GM21360 (cell line): ENCODE data around the gene ATP13A4.

Experiments
- ATAC-seq: cut with Tn5 transposase; IDR thresholded peaks from one replicate; pipeline ENCODE4 v1.9.1; 2021; ENCODE audit warnings: mild to moderate bottlenecking, moderate library complexity; ENCODE audit not compliant: unreplicated experiment

The ATP13A4 gene, protein sequence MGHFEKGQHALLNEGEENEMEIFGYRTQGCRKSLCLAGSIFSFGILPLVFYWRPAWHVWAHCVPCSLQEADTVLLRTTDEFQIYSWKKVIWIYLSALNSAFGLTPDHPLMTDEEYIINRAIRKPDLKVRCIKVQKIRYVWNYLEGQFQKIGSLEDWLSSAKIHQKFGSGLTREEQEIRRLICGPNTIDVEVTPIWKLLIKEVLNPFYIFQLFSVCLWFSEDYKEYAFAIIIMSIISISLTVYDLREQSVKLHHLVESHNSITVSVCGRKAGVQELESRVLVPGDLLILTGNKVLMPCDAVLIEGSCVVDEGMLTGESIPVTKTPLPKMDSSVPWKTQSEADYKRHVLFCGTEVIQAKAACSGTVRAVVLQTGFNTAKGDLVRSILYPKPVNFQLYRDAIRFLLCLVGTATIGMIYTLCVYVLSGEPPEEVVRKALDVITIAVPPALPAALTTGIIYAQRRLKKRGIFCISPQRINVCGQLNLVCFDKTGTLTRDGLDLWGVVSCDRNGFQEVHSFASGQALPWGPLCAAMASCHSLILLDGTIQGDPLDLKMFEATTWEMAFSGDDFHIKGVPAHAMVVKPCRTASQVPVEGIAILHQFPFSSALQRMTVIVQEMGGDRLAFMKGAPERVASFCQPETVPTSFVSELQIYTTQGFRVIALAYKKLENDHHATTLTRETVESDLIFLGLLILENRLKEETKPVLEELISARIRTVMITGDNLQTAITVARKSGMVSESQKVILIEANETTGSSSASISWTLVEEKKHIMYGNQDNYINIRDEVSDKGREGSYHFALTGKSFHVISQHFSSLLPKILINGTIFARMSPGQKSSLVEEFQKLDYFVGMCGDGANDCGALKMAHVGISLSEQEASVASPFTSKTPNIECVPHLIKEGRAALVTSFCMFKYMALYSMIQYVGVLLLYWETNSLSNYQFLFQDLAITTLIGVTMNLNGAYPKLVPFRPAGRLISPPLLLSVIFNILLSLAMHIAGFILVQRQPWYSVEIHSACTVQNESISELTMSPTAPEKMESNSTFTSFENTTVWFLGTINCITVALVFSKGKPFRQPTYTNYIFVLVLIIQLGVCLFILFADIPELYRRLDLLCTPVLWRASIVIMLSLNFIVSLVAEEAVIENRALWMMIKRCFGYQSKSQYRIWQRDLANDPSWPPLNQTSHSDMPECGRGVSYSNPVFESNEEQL

DNA sequence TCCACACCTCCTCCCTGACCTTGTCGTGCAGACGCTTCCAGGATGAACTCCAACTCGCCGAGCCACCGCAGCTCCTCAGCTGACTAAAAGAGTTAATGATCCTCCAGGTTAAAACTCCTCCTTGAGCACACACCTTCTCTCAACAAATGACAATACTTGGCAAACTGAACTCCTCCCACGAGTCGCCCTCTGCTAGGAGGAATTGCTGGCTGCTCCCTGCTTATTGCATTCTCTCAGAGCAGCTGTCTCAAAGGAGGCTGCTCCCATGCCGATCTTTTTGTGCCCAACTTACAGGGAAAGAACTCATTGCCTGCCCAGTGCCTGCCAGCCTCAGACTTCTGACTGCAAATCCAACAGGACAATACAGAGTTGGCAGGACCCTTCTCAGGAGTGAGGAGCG, at the start of gene ATP13A4:
Gene ATP13A4, minus strand, starts transcription at position 85 of the 400 bp plus-strand sequence. CDS start 96 bp downstream, outside the sequence.
- ATAC-seq, result no peak

DNA sequence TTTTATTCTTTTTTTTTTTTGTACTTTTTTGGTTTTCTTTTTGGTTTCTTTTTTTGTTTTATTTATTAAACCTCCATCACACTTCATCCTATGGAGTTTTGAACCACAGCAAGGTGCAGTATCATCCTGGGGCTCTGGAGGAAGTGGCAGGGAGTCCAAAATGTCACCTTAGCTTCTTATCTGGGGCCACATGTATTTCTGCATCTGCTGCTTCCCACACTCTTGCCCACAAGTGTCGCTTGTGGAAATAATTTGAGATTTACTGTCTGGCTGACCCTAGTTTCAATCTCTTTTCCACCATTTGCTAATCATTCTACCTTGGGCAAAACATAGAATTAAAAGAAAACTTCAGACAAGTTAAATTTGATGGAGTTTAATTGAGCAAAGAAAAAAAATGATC, 44.7 kb upstream of the ATP13A4 start:
- no peak for ATAC-seq

DNA sequence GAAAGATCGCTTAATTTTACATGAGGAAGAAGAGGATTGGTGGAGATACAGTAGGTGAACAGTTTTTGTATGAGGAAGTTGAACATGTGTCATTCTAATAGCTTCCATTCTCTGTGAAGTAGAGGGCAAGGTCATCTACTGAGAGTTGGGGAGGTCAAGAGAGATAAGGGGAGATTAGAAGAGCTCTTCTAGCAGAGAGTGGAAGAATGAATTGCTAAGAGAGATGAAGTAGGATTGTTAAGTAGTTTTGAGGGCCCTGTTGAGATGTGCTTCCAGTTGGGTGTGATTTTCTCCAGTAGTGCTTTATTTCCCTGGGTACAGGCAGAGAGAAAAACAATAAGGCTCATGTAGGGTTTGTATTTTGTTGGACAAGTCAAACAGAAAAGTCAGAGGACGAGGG, 43.5 kb upstream of the ATP13A4 start:
- ATAC-seq, result no peak

DNA sequence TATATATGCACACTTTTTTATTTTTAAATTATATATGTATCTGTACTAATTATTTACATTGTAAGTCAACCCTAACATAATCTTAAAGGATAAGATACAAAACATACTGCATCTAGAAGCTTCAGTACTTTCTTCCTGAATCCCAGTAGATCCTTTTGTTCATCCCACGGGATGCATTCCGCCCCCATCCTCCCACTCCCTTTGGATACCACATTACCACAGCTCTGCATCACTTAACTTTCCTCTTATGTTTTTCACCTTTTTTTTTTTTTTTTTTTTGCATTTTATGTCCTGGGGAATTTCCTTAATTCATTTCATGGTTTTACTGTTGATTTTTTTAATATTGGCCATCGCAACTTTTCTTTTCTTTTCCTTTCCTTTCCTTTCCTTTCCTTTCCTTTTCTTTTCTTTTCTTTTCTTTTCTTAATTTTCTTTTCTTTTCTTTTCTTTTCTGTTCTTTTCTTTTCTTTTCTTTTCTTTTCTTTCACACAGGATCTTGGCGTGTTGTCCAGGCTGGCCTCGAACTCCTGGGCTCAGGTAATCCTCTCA, 41.3 kb upstream of the ATP13A4 start:
- no peak for ATAC-seq

DNA sequence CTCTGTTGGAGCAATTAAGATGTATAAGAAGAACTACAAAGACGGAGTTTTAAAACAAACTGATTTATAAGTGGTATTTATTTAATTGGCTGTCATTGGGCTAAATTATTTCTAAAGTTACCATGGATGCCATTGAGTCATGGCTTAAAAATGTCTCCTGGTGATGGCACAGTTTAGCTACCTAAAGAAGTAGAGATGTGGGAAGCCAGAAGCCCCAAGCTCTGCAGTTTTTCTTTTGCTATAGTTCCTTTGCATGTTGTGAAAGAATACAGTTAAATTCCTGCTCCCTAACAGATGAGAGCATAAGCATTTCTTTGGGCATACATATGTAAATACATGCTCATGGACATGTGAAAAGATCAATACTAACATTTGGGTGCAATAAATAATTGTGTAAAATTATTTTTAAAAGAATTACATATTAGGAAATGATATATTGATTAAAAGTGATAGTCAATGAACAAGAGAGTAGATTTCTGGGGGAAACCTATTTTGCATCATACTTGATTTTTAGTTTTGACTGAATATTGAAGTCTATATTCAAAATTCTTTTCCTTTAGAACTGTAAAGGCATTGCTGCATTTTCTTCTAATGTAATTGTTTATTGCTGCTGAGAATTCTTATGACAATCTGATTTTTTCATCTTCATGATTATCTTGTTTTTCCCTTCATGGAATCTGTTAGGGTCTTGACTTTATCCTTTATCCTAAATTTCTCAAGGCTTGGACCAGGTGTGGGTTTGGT, 40.4 kb upstream of the ATP13A4 start:
- ATAC-seq, result no peak

DNA sequence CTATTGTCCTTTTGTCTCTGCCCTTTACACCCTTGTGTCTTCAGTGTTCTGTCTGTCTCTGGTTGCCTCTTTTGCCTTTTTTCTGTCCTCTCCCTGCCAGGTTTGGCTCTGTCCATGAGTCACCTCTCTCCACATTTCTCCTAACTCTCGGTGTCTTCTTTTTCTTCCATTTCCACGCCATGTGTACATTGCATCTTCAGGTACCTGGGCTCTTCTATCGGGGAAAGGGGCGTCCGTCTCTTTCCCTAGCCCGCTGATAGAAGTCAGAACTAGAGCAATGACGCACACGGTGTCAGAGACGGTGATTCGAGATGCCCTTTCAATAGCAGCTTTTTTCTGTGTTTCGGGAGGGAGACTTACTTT, 39.0 kb upstream of the ATP13A4 start:
- peak; percentile 30 for ATAC-seq

DNA sequence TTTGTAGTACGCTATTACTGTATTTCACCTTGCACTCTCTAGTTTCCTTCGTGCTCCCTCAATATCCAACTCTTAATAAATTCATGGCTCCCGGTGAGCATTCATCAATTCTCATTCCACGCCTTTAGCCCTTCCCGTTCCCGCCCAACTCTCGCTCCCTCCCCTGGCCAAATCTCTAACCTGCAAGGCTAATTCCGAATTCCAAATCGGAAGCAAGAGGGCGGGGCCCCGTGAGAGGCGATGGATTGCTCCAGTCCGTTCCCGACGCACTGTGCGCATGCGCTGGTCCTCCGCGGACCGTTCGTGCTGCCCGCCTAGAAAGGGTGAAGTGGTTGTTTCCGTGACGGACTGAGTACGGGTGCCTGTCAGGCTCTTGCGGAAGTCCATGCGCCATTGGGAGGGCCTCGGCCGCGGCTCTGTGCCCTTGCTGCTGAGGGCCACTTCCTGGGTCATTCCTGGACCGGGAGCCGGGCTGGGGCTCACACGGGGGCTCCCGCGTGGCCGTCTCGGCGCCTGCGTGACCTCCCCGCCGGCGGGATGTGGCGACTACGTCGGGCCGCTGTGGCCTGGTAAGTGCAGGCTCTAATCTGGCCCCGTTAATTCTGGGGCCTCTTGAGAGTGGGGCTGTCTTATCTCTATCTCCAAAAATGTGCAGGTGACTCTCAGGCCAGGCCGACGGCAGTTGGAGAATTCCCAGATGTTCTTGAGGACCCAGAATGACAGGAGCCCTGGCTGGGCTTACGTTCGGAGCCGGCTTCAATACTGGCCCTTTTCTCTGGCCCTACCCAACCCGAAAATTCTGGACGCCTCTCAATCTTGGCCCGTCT, 38.4 kb upstream of the ATP13A4 start, which contains the start of gene OPA1:
Gene OPA1, plus strand, starts transcription at position 368 of the 827 bp plus-strand sequence. Its CDS starts 170 bp downstream, at position 538.
- ATAC-seq, result peak; percentile 97

DNA sequence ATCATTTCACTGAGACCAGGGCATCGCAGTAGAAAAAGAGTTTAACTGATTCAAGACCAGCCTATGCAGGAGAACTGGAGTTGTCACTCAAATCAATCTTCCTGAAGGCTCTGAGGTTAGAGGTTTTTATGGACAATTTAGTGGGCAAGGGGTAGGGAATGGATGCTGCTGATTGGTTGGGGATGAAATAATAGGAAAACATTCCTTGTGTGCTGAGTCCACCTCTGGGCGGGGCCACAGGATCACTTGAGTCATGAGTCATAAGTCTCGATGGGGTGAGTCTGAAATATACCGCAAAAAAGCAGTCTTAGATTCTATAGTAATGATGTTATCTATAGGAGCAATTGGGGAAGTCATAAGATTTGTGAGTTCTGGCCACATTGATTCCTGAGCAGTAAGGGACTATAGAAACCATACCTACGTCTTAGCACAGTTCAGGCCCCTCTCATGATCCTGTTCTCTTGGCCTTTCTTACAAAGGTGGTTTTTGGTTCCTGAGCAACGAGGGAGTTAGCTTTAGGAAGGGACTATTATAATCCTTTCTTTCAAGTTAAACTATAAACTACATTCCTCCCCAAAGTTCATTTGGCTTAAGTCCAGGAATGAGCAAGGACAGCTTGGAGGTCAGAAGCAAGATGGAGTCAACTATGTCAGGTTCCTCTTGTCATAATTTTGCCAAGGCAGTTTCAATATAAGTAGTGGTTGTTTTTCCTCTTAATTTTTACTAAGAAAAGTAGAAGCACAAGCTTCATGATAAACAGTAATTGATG, 35.6 kb upstream of the ATP13A4 start:
- no peak for ATAC-seq

DNA sequence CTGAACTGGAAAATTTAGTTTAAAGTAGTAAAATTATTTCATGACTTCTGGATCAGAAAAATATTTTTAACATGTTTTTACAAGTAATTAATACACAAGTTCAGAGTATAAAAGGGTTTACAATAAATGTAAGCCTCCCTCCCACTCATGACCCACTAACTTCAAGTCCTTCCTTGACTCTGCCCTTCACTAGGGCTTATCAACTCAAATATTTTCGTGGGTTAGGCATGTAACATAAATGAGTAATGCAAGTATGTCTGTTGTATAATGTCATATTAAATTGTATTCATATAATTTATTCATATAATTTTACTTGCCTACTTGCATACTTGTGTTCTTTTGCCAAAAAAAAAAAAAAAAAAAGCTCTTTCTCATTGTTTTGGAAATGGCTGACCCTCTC, 34.9 kb upstream of the ATP13A4 start:
- no peak for ATAC-seq

DNA sequence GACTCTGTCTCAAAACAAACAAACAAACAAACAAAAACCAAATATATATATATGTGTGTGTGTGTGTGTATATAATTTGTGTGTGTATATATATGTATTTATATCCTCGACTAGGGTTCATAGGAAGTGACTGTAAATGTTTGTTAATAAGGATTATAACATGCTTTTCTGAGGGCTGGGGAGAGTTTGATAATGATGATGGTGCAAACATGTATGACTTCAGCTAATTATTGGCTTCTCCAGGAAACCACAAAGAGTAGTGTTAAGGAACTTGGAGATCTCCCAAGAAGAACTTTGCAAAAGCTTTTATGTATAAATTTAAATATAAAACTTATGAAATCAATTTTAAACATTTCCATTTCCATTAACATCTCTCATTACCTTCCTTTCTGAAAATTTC, 34.4 kb upstream of the ATP13A4 start:
- no peak for ATAC-seq

DNA sequence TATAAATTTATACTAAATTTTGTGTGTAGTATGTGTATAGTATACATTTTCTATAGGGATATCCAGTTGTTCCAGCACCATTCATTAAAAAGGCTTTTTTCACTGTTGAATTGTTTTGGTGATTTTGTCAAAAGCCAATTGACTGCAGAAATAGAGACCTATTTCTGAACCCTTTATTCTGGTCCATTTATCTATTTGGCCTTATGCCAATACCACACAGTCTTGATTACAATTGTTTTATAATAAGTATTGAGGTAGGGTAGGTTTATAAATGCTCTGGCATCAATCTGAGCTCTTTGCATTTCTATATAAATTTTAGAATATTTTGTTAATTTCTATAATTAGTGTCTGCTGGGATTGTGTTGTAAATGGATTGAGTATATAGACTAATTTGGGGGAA, 31.8 kb upstream of the ATP13A4 start:
- no peak for ATAC-seq

DNA sequence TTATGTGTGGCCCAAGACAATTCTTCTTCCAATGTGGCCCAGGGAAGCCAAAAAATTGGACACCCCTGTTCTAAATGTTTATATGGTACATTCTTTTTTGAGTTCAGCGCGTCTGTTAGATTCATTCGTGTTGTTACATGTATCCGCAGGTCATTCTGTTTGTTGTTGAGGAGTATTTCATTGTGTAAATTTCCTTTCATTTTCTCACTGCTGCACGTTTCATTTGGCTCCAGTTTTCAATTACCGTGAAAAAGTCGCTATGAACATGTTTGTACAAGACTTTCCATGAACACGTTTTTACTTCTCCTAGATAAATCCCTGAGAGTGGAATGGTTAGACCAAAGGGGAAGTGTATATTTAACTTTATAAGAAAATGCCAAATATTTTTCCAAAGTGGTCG, 30.8 kb upstream of the ATP13A4 start:
- no peak for ATAC-seq

DNA sequence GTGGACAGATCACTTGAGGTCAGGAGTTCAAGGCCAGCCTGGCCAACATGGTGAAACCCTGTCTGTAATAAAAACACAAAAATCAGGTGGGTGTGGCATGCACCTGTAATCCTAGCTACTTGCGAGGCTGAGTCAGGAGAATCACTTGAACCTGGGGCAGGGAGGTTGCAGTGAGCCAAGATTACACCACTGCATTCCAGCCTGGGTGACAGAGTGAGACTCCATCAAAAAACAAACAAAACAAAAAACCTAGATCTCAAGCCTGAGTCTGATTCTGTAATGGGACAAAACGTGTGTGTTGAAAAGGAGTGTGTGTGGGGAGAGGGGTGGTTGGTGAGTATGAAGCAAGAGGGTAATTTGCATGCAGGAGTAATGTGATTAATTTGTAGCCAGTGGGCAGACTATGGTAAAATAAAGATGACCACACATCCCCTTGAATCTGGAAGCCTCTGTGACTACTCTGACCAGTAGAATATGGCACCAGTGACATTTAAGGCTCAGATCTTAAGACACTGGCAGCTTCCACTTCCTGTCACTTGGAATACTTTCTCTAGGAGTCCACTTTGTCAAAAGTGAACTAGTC, 19.9 kb upstream of the ATP13A4 start:
- ATAC-seq, result no peak

DNA sequence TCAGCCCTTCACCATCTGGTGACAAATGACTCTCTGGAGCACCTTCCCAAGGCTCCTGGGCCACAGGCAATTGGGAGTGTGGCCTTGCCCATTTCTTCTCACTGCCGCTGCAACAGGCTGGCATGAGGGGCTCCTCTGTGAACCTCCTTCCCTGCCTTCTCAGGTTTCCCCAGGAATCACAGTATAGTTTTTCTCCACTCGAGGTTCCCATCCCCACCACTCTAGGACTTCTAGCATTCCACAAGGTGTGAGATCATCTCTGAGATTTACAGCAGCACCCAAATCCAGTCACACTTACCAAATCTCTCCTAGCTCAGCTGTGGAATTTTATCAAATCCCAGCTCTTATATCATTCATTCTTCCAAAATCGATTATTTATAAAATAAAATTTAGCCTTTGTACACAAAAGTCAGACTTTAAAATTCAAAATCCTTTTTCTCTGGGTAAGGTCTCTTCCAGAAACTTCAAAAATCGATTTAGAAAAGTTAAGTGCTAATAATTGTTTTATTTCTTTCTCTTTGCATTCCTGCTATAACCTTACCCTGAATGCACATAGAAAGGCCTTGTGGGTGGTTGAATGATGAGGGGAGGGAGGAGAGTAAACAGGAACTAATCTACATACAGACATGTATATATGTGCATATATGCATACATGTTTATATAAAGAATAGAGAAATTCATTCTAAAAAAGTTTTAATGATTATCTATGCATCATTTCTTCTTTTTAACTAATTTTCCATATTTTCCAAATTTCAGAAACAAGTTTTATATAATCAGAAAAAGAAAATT, 18.9 kb upstream of the ATP13A4 start:
- no peak for ATAC-seq

DNA sequence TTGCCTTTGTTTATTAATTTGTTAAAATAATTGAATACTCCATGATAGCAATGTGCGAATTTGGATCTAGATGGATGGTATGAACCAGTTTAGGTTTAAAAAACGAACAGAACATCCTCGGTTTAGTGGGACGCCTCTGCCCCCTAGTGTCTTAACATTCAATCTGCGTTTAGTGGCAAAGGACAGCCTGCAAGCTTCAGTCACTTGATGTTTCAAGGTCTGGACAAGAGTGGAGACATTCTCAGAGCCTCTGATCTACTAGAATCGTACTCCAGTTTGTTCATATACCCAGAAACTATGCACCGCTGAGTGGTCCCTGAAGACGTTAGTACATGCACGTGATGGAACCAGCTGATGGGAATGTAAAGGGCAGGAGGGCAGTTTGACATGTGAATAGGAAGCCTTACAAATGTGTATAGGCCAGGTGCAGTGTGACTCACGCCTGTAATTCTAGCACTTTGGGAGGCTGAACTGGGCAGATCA, 17.8 kb upstream of the ATP13A4 start:
- peak; percentile 89 for ATAC-seq

DNA sequence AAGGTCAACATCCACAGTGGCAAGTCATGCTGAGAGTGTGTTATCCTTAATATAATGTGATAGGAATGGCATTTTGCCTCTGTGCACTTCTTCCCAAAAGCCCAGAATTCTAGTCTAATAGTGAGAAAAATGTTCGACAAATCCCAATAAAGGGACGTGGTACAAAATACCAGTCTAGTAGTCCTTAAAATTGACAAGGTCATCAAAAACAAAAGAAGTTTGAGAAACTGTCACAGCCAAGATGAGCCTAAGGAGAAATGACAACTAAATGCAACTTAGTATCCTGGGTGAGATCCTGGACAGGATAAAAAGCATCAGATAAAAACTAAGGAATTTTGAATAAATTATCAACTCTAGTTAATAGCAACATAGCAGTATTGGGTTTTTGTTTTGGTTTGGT, 14.4 kb upstream of the ATP13A4 start:
- no peak for ATAC-seq

DNA sequence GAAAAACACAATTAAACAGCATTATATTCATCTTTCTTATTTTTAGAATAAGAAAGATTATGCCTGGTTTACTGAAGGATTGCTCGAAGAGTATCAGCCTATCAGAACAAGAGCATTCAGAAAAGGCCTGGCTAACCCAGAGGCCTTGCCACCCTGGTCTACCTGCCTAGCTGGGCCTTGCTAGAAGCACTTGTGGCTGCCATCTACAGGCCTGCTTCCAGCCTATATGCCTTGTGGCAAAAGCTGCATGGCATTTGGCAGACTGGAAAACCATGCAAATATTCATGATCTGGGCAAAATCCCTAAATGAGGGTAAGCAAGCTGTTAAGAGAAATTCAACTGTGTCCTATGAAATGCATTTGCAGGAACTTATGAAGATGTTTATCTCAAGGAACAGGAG, 9.3 kb upstream of the ATP13A4 start:
- no peak for ATAC-seq
